SW 1271 (cell line): Measurements from ENCODE around the gene SPTB.
"Not testable (repeated sequence)": the region's sequence is repeated elsewhere in the genome, so short reads cannot be mapped to it uniquely, and the experiment has no call there.

ENCODE experiments used
- DNase-seq, 2 experiments: peaks; one replicate each; lab custom pipeline; 2025; lab: John Stamatoyannopoulos, UW

The SPTB gene

GRCh38 chr14:64879635-64880220, at the start of gene SPTB:
Gene SPTB (minus strand): TSS chr14:64879907. CDS start chr14:64823094, 56,813 bp downstream.
- no peak for DNase-seq

- no peak for DNase-seq
Observed at GRCh38 chr14:64929014-64929359, 49.3 kb upstream of the SPTB start.

- DNase-seq = no peak
Observed at GRCh38 chr14:64928239-64929013, 48.7 kb upstream of the SPTB start.

- DNase-seq = no peak
Observed at GRCh38 chr14:64927031-64927430, 47.3 kb upstream of the SPTB start.

- no peak for DNase-seq
Observed at GRCh38 chr14:64926398-64926995, 46.8 kb upstream of the SPTB start.

GRCh38 chr14:64923015-64923414, 43.3 kb upstream of the SPTB start:
- no peak for DNase-seq

GRCh38 chr14:64920465-64920864, 40.8 kb upstream of the SPTB start:
- DNase-seq = no peak

- no peak for DNase-seq
Observed at GRCh38 chr14:64919618-64920017, 39.9 kb upstream of the SPTB start.

GRCh38 chr14:64919215-64919614, 39.5 kb upstream of the SPTB start:
- DNase-seq = no peak

GRCh38 chr14:64918216-64918615, 38.5 kb upstream of the SPTB start:
- DNase-seq = no peak

GRCh38 chr14:64915797-64916196, 36.1 kb upstream of the SPTB start:
- DNase-seq = no peak

- DNase-seq = no peak
Observed at GRCh38 chr14:64915029-64915424, 35.3 kb upstream of the SPTB start.

- DNase-seq = peak; percentile 98
Observed at GRCh38 chr14:64914237-64915028, 34.7 kb upstream of the SPTB start, which contains the start of gene CHURC1. Gene CHURC1 (plus strand): TSS chr14:64914455. CDS start chr14:64914496, 41 bp downstream.

GRCh38 chr14:64913477-64913876, 33.8 kb upstream of the SPTB start:
- DNase-seq = not testable (repeated sequence)

- no peak for DNase-seq
Observed at GRCh38 chr14:64912261-64912660, 32.6 kb upstream of the SPTB start.

- DNase-seq = peak; percentile 11 to 61
Observed at GRCh38 chr14:64910847-64911495, 31.3 kb upstream of the SPTB start.

- no peak for DNase-seq
Observed at GRCh38 chr14:64906022-64906421, 26.3 kb upstream of the SPTB start.

GRCh38 chr14:64899958-64900357, 20.3 kb upstream of the SPTB start:
- DNase-seq = no peak

- peak in 1 of 2 experiments; percentile 65 for DNase-seq
Observed at GRCh38 chr14:64891839-64892375, 12.2 kb upstream of the SPTB start.

GRCh38 chr14:64891173-64891838, 11.6 kb upstream of the SPTB start:
- DNase-seq = no peak

- no peak for DNase-seq
Observed at GRCh38 chr14:64889352-64889751, 9.6 kb upstream of the SPTB start.
